Measurements from ENCODE around the gene NRXN3.

- TF ChIP-seq CTCF (tag by site-specific recombination; IDR thresholded peaks at IDR 0.05), result no peak
- no peak for TF ChIP-seq ZNF112 (tag by site-specific recombination; IDR thresholded peaks at IDR 0.05)
- TF ChIP-seq ZNF239 (tag by site-specific recombination; IDR thresholded peaks at IDR 0.05), result no peak
- no peak for TF ChIP-seq ZNF394 (tag by site-specific recombination; IDR thresholded peaks at IDR 0.05; ENCODE audit: borderline replicate concordance)
- TF ChIP-seq TRIM28 (IDR thresholded peaks at IDR 0.05; ENCODE audit: borderline replicate concordance, low read length), result no peak
- TF ChIP-seq ZNF354C (tag by site-specific recombination; IDR thresholded peaks at IDR 0.05; ENCODE audit: borderline replicate concordance, low read depth), result no peak
- TF ChIP-seq REST (tag by site-specific recombination; IDR thresholded peaks at IDR 0.05), result no peak
- TF ChIP-seq ZNF558 (tag by site-specific recombination; IDR thresholded peaks at IDR 0.05), result no peak
- no peak for TF ChIP-seq SCRT2 (tag by site-specific recombination; IDR thresholded peaks at IDR 0.05)
- TF ChIP-seq ZNF768 (tag by site-specific recombination; IDR thresholded peaks at IDR 0.05), result no peak
- no peak for TF ChIP-seq ZNF501 (tag by site-specific recombination; IDR thresholded peaks at IDR 0.05)
- TF ChIP-seq ZNF776 (tag by site-specific recombination; IDR thresholded peaks at IDR 0.05; ENCODE audit: borderline replicate concordance), result no peak
Observed at GRCh38 chr14:78714711-78715110, 544.5 kb downstream of the NRXN3 start.
